RWPE1 (cell line): ENCODE measurements around the gene HOXA11.
A peak's percentile ranks its signal among the peaks of the same experiment; 100 is the strongest.

ENCODE experiments used
- CTCF ChIA-PET: fragments of 350-600 bp; sonication (Branson Sonifier 250); formaldehyde crosslinking; extraction: SDS; loops from one replicate; lab custom pipeline; 2021; lab: Yijun Ruan, JAX
- POLR2A ChIA-PET: fragments of 400-600 bp; formaldehyde crosslinking; extraction: SDS; loops from one replicate; lab custom pipeline; 2020; ENCODE audit warnings: antibody characterized with exemption; ENCODE audit not compliant: low non-redundant PET; lab: Yijun Ruan, JAX
- DNase-seq: peaks from one replicate; pipeline ENCODE4 v3.0.0; 2012; ENCODE audit warnings: low spot score
- H3K27ac ChIP-seq: fragments of 450-650 bp; 2 replicates; pipeline ENCODE4 v1.5.1; 2017
- CTCF ChIP-seq: fragments of 450-650 bp; conservative IDR thresholded peaks from 2 replicates; pipeline ENCODE4 v1.5.1; 2017; ENCODE audit warnings: low read depth, mild to moderate bottlenecking

Gene HOXA11

GRCh38 chr7:27207348-27207985 lies 22.4 kb upstream of the HOXA11 start:
- DNase-seq = no peak
- POLR2A ChIA-PET = no interaction called here
- no peak for TF ChIP-seq CTCF
- no peak overlapping the region for H3K27ac ChIP-seq
- CTCF ChIA-PET = no interaction called here

- ChIA-PET CTCF (no interaction called here), POLR2A (no interaction called here)
- peak overlapping the region; percentile 43 for H3K27ac ChIP-seq
- TF ChIP-seq CTCF = no peak
- DNase-seq = no peak
Observed at GRCh38 chr7:27205325-27206280, 20.6 kb upstream of the HOXA11 start.

GRCh38 chr7:27204851-27205322 lies 19.9 kb upstream of the HOXA11 start:
- peak overlapping the region; percentile 43 for H3K27ac ChIP-seq
- no peak for TF ChIP-seq CTCF
- ChIA-PET POLR2A (no interaction called here), CTCF (no interaction called here)
- DNase-seq = no peak

GRCh38 chr7:27203964-27204594 lies 19.0 kb upstream of the HOXA11 start:
- ChIA-PET POLR2A (no interaction called here), CTCF (no interaction called here)
- DNase-seq = no peak
- H3K27ac ChIP-seq = peak overlapping the region; percentile 58; the same call in 1 of the 2 replicates
- no peak for TF ChIP-seq CTCF

GRCh38 chr7:27203365-27203953 lies 18.4 kb upstream of the HOXA11 start:
- TF ChIP-seq CTCF = no peak
- peak overlapping the region; percentile 58 for H3K27ac ChIP-seq
- POLR2A ChIA-PET = no interaction called here
- DNase-seq = no peak
- CTCF ChIA-PET = no interaction called here

- CTCF ChIA-PET = interaction anchor here (1.0 kb wide), 1 partner anchor 818 kb away, joined by 3 read pairs; no protein-coding TSS in a partner anchor
- DNase-seq = no peak
- no peak overlapping the region; the same call in 1 of the 2 replicates for H3K27ac ChIP-seq
- POLR2A ChIA-PET = no interaction called here
- no peak for TF ChIP-seq CTCF
Observed at GRCh38 chr7:27202862-27203134, 17.8 kb upstream of the HOXA11 start.
